ENCODE measurements around the gene MAMSTR.
"Not testable (repeated sequence)": the region's sequence is repeated elsewhere in the genome, so short reads cannot be mapped to it uniquely, and the experiment has no call there.

The MAMSTR gene

GRCh38 chr19:48685583-48685982 is 33.9 kb downstream of the MAMSTR start:
- DNase-seq = no peak

- no peak for DNase-seq
Observed at GRCh38 chr19:48683349-48683748, 36.2 kb downstream of the MAMSTR start.

GRCh38 chr19:48681127-48681470 is 38.4 kb downstream of the MAMSTR start:
- no peak for DNase-seq

GRCh38 chr19:48680436-48681126 is 38.9 kb downstream of the MAMSTR start:
- DNase-seq = no peak

- DNase-seq = not testable (repeated sequence)
Observed at GRCh38 chr19:48680006-48680405, 39.5 kb downstream of the MAMSTR start.

- no peak for DNase-seq
Observed at GRCh38 chr19:48678201-48678600, 41.3 kb downstream of the MAMSTR start.

- no peak for DNase-seq
Observed at GRCh38 chr19:48676887-48677286, 42.6 kb downstream of the MAMSTR start.

- no peak for DNase-seq
Observed at GRCh38 chr19:48676487-48676886, 43.0 kb downstream of the MAMSTR start.

GRCh38 chr19:48674921-48675824 is 44.4 kb downstream of the MAMSTR start:
- DNase-seq = peak; percentile 67 to 68

GRCh38 chr19:48674216-48674809 is 45.2 kb downstream of the MAMSTR start:
- DNase-seq = no peak

- DNase-seq = no peak
Observed at GRCh38 chr19:48673436-48674100, 46.0 kb downstream of the MAMSTR start.

GRCh38 chr19:48672994-48673393 is 46.5 kb downstream of the MAMSTR start, which contains the start of gene NTN5:
Gene NTN5, minus strand, starts transcription at chr19:48673017. Its CDS starts 2,031 bp downstream, at chr19:48670986.
- DNase-seq = no peak

- no peak for DNase-seq
Observed at GRCh38 chr19:48671446-48671995, 48.0 kb downstream of the MAMSTR start.

GRCh38 chr19:48670699-48671445 is 48.7 kb downstream of the MAMSTR start:
- DNase-seq = no peak

GRCh38 chr19:48669903-48670668 is 49.4 kb downstream of the MAMSTR start:
- DNase-seq = no peak

- DNase-seq = no peak
Observed at GRCh38 chr19:48668761-48669160, 50.8 kb downstream of the MAMSTR start.

GRCh38 chr19:48668332-48668731 is 51.2 kb downstream of the MAMSTR start:
- no peak for DNase-seq

GRCh38 chr19:48665786-48666185 is 53.7 kb downstream of the MAMSTR start:
- DNase-seq = no peak

GRCh38 chr19:48664476-48664875 is 55.0 kb downstream of the MAMSTR start:
- no peak for DNase-seq

- DNase-seq = no peak
Observed at GRCh38 chr19:48663667-48664066, 55.9 kb downstream of the MAMSTR start.
